DND-41 (cell line): Measurements from ENCODE around the gene KPNA1.

Experiments used
- EZH2 ChIP-seq: IDR thresholded peaks from 3 replicates; pipeline ENCODE4 v1.6.1; 2012; ENCODE audit warnings: borderline replicate concordance, low read depth, mild to moderate bottlenecking, moderate library complexity, low read length, inconsistent platforms; ENCODE audit not compliant: severe bottlenecking
- TF ChIP-seq, protein P1 (sequence below): IDR thresholded peaks from 2 replicates; pipeline ENCODE4 v1.5.1; 2012; ENCODE audit warnings: borderline replicate concordance, low read length, moderate library complexity, mild to moderate bottlenecking; ENCODE audit not compliant: poor library complexity, severe bottlenecking; ENCODE audit errors: extremely low read depth

- TF ChIP-seq, protein P1, sequence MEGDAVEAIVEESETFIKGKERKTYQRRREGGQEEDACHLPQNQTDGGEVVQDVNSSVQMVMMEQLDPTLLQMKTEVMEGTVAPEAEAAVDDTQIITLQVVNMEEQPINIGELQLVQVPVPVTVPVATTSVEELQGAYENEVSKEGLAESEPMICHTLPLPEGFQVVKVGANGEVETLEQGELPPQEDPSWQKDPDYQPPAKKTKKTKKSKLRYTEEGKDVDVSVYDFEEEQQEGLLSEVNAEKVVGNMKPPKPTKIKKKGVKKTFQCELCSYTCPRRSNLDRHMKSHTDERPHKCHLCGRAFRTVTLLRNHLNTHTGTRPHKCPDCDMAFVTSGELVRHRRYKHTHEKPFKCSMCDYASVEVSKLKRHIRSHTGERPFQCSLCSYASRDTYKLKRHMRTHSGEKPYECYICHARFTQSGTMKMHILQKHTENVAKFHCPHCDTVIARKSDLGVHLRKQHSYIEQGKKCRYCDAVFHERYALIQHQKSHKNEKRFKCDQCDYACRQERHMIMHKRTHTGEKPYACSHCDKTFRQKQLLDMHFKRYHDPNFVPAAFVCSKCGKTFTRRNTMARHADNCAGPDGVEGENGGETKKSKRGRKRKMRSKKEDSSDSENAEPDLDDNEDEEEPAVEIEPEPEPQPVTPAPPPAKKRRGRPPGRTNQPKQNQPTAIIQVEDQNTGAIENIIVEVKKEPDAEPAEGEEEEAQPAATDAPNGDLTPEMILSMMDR = no peak
- TF ChIP-seq EZH2 = no peak
Measured at GRCh38 chr3:122553171-122553570, 38.4 kb upstream of the KPNA1 start.
